IMR-90 (cell line): ENCODE data around the gene SYNE2. TPM values are rescaled to one million over a fixed set of nuclear protein-coding genes. Genes with fewer than 3 reads are reported as not detected.
A peak's percentile ranks its signal among the peaks of the same experiment; 100 is the strongest.

Source experiments
- ATAC-seq: fragments of 200-7000 bp; cut with Tn5 transposase; 2 replicates; pipeline ENCODE4 v1.9.1; 2020; ENCODE audit warnings: low read depth, mild to moderate bottlenecking, moderate library complexity
- BruUV-seq: library from RNA; stranded (reverse); fragments of 400-500 nt; replicated peaks from 2 replicates; lab custom pipeline; 2021; lab: Mats Ljungman, UMichigan
- CTCF ChIA-PET: fragments of 300-600 bp; formaldehyde crosslinking; extraction: SDS; loops from one replicate; lab custom pipeline; 2021; ENCODE audit warnings: antibody characterized with exemption; lab: Yijun Ruan, JAX
- POLR2A ChIA-PET: fragments of 300-600 bp; sonication (Branson Sonifier 250); formaldehyde crosslinking; loops from one replicate; lab custom pipeline; 2022; ENCODE audit warnings: antibody characterized with exemption; ENCODE audit not compliant: unreplicated experiment; lab: Charles Lee
- DNase-seq: peaks from one replicate; pipeline ENCODE4 v3.0.0; 2013
- H2AFZ ChIP-seq: replicated peaks from 2 replicates; pipeline ENCODE3; 2013; ENCODE audit warnings: low read length, mild to moderate bottlenecking; ENCODE audit not compliant: poor library complexity
- H2AK5ac ChIP-seq: 2 replicates; pipeline ENCODE4 v1.6.1; 2013; ENCODE audit warnings: low read depth, low read length, inconsistent platforms
- H2AK9ac ChIP-seq: replicated peaks from 2 replicates; pipeline ENCODE3; 2013; ENCODE audit warnings: mild to moderate bottlenecking, low read depth, low read length, moderate library complexity; ENCODE audit not compliant: poor library complexity
- H2BK120ac ChIP-seq: 2 replicates; pipeline ENCODE4 v1.6.1; 2013; ENCODE audit warnings: low read depth, low read length, inconsistent platforms
- H2BK15ac ChIP-seq: 3 replicates; pipeline ENCODE4 v1.6.1; 2013; ENCODE audit warnings: low read depth, low read length, inconsistent platforms
- H2BK20ac ChIP-seq: 2 replicates; pipeline ENCODE4 v1.6.1; 2013; ENCODE audit warnings: low read depth, mild to moderate bottlenecking, inconsistent platforms, low read length, moderate library complexity
- H2BK5ac ChIP-seq: 2 replicates; pipeline ENCODE4 v1.6.1; 2013; ENCODE audit warnings: mild to moderate bottlenecking, low read depth, low read length, inconsistent platforms; ENCODE audit not compliant: poor library complexity, severe bottlenecking
- H3K14ac ChIP-seq: replicated peaks from 2 replicates; pipeline ENCODE4 v1.6.1; 2013; ENCODE audit warnings: low read depth, low read length, inconsistent platforms
- H3K18ac ChIP-seq: 2 replicates; pipeline ENCODE4 v1.6.1; 2013; ENCODE audit warnings: low read depth, low read length, control low read depth
- H3K23ac ChIP-seq: 2 replicates; pipeline ENCODE4 v1.6.1; 2013; ENCODE audit warnings: low read depth, low read length, inconsistent platforms
- H3K27ac ChIP-seq: 2 replicates; pipeline ENCODE4 v1.5.1; 2013; ENCODE audit warnings: mild to moderate bottlenecking, control low read depth, low read length; ENCODE audit not compliant: insufficient read depth
- H3K27me3 ChIP-seq: 2 replicates; pipeline ENCODE4 v1.6.1; 2013; ENCODE audit warnings: low read length; ENCODE audit not compliant: control insufficient read depth, insufficient read depth
- H3K36me3 ChIP-seq: 2 replicates; pipeline ENCODE4 v1.6.1; 2013; ENCODE audit warnings: low read length, mixed read lengths; ENCODE audit not compliant: control insufficient read depth, insufficient read depth
- H3K4ac ChIP-seq: 2 replicates; pipeline ENCODE4 v1.6.1; 2013; ENCODE audit warnings: low read depth, low read length, inconsistent platforms
- H3K4me1 ChIP-seq: 2 replicates; pipeline ENCODE4 v1.6.1; 2013; ENCODE audit warnings: low read length, mixed read lengths; ENCODE audit not compliant: control insufficient read depth, insufficient read depth
- H3K4me2 ChIP-seq: 2 replicates; pipeline ENCODE4 v1.6.1; 2013; ENCODE audit warnings: low read depth, mild to moderate bottlenecking, control low read depth, low read length, moderate library complexity
- H3K4me3 ChIP-seq: 2 replicates; pipeline ENCODE4 v1.5.1; 2013; ENCODE audit warnings: low read depth, mild to moderate bottlenecking, control low read depth, low read length, moderate library complexity; ENCODE audit not compliant: insufficient read depth
- H3K56ac ChIP-seq: 2 replicates; pipeline ENCODE4 v1.6.1; 2013; ENCODE audit warnings: low read length, inconsistent platforms; ENCODE audit not compliant: insufficient read depth; ENCODE audit errors: extremely low read depth
- H3K79me1 ChIP-seq, 2 experiments: 2 replicates each; pipeline ENCODE4 v1.6.1; 2013; ENCODE audit warnings: low read length in 2 of 2, inconsistent platforms in 1 of 2, low read depth in 1 of 2
- H3K9ac ChIP-seq: 2 replicates; pipeline ENCODE4 v1.6.1; 2013; ENCODE audit warnings: low read depth, low read length, control low read depth
- H3K9me1 ChIP-seq: 2 replicates; pipeline ENCODE4 v1.6.1; 2013; ENCODE audit warnings: low read length, inconsistent platforms; ENCODE audit not compliant: insufficient read depth
- H3K9me3 ChIP-seq: 2 replicates; pipeline ENCODE4 v1.6.1; 2013; ENCODE audit warnings: low read length; ENCODE audit not compliant: control insufficient read depth, insufficient read depth
- H4K20me1 ChIP-seq: 2 replicates; pipeline ENCODE4 v1.6.1; 2013; ENCODE audit warnings: low read length, inconsistent platforms; ENCODE audit not compliant: insufficient read depth
- H4K5ac ChIP-seq: 2 replicates; pipeline ENCODE4 v1.6.1; 2013; ENCODE audit warnings: mild to moderate bottlenecking, low read depth, low read length, control low read depth
- H4K8ac ChIP-seq, 2 experiments: 2 replicates each; pipeline ENCODE4 v1.6.1; 2013; ENCODE audit warnings: low read depth in 2 of 2, low read length in 2 of 2, control low read depth in 1 of 2, inconsistent platforms in 1 of 2
- H4K91ac ChIP-seq: 2 replicates; pipeline ENCODE4 v1.6.1; 2013; ENCODE audit warnings: low read depth, low read length, inconsistent platforms; ENCODE audit not compliant: insufficient read depth
- MAFK ChIP-seq: IDR thresholded peaks from 2 replicates; pipeline ENCODE4 v1.6.1; 2012; ENCODE audit warnings: low read depth, low read length, improper control_type of control experiment
- MAZ ChIP-seq: IDR thresholded peaks from 2 replicates; pipeline ENCODE4 v1.6.1; 2012; ENCODE audit warnings: low read depth, mild to moderate bottlenecking, low read length, improper control_type of control experiment, moderate library complexity, borderline replicate concordance
- MXI1 ChIP-seq: IDR thresholded peaks from 2 replicates; pipeline ENCODE4 v1.6.1; 2012; ENCODE audit warnings: low read depth, mild to moderate bottlenecking, low read length, moderate library complexity, borderline replicate concordance
- POLR2A ChIP-seq: IDR thresholded peaks from 2 replicates; pipeline ENCODE4 v1.6.1; 2012; ENCODE audit warnings: mild to moderate bottlenecking, low read depth, low read length
- WGBS, 2 experiments: methylation state at CpG; one replicate each; pipeline versions ENCODE4 v1.1.5 to v1.1.7; 2013; ENCODE audit warnings: missing lambda C conversion rate in 2 of 2; ENCODE audit not compliant: insufficient read length in 1 of 2; ENCODE audit errors: extremely low coverage in 2 of 2; 5-methylcytosine and 5-hydroxymethylcytosine counted together
- dilution Hi-C: fragments of 300-500 bp; cut with HindIII; formaldehyde crosslinking; loops from one replicate; pipeline ENCODE4 v1.14.3; 2018; ENCODE audit warnings: low sequenced_read_pairs; ENCODE audit not compliant: unreplicated experiment
- in situ Hi-C: fragments of 300-500 bp; cut with MboI; formaldehyde crosslinking; loops from 3 replicates; pipeline ENCODE4 v1.14.3; 2019; ENCODE audit warnings: low sequenced_read_pairs, inconsistent platforms, mixed read lengths
- intact Hi-C: fragments of 100-400 bp; cut with micrococcal nuclease; formaldehyde crosslinking; loops from 2 replicates; pipeline ENCODE4 v1.10.0; 2022
- polyA plus RNA-seq, 3 experiments: library from polyadenylated mRNA; depleted of rRNA; stranded (reverse); fragments of >200 nt; gene quantifications; 2 replicates each; pipeline ENCODE4 v1.2.3, GENCODE V29; 2012; ENCODE audit warnings: low replicate concordance in 1 of 3
- total RNA-seq: library from RNA; depleted of rRNA; stranded (reverse); fragments of >200 nt; gene quantifications from 2 replicates; pipeline ENCODE4 v1.2.3, GENCODE V29; 2012

Gene SYNE2
- total and polyA plus RNA-seq, 2 of the 4 experiments (the other 2 are of a cell fraction) = 5.2 to 28.9 TPM

- peak overlapping the region in 1 of 2 experiments; percentile 68; a peak in 2 of 4 replicates for H4K8ac ChIP-seq
- H3K36me3 ChIP-seq = no peaks in the 10 kb centered on the region
- TF ChIP-seq POLR2A (no peak), MAZ (no peak), MXI1 (0 out of 2 replicates have a peak, but pooled peaks have one; percentile 45), MAFK (no peak)
- BruUV-seq = no TSS peak
- H2BK20ac ChIP-seq = peak overlapping the region; percentile 16
- H3K9ac ChIP-seq = peak overlapping the region; percentile 47
- dilution Hi-C loops (no loop called here), intact Hi-C loops (loop anchor here (10.0 kb wide), 1 partner anchor 98 kb away; the partner anchor contains the start of gene ESR2), in situ Hi-C loops (no loop called here)
- no peaks in the 10 kb centered on the region for H3K9me3 ChIP-seq
- ATAC-seq (peak; percentile 86), DNase-seq (peak; percentile 64)
- peak overlapping the region; percentile 93 for H2AFZ ChIP-seq
- H3K23ac ChIP-seq = peak overlapping the region; percentile 60
- peak overlapping the region; percentile 61 for H3K4me3 ChIP-seq
- peaks cover 7% of the 10 kb centered on the region for H3K9me1 ChIP-seq
- peaks cover 10% of the 10 kb centered on the region for H3K4me1 ChIP-seq
- POLR2A ChIA-PET = interaction anchor here (0.6 kb wide), 1 partner anchor 16 kb away, joined by 4 read pairs; no protein-coding TSS in a partner anchor
- peak overlapping the region; percentile 51 for H3K4ac ChIP-seq
- peak overlapping the region; percentile 81 for H2BK120ac ChIP-seq
- H2BK5ac ChIP-seq = peak overlapping the region; percentile 16
- no peak overlapping the region; the same call in 1 of the 2 replicates for H3K56ac ChIP-seq
- CTCF ChIA-PET = interaction anchor here (1.2 to 1.5 kb wide), 2 partner anchors 13 to 16 kb away, joined by 3 read pairs; no protein-coding TSS in a partner anchor
- WGBS, 2 experiments = 3% methylated on average over 5 of the region's 20 CpGs; no CpG with 5 or more reads in 1 of the 2 experiments
- peak overlapping the region; percentile 56; the same call in 1 of the 2 replicates for H4K5ac ChIP-seq
- H3K27me3 ChIP-seq = no peaks in the 10 kb centered on the region
- peak overlapping the region; percentile 68 for H3K18ac ChIP-seq
- peak overlapping the region; percentile 77 for H2AK9ac ChIP-seq
- H3K27ac ChIP-seq = peak overlapping the region; percentile 44; the same call in 1 of the 2 replicates
- peak overlapping the region; percentile 82 for H3K4me2 ChIP-seq
- H4K20me1 ChIP-seq = no peaks in the 10 kb centered on the region
- peaks cover 0 to 6% of the 10 kb centered on the region in 2 experiments; a peak in 1 of 4 replicates for H3K79me1 ChIP-seq
- H2BK15ac ChIP-seq = peak overlapping the region; percentile 10; the same call in 1 of the 3 replicates
- H4K91ac ChIP-seq = peak overlapping the region; percentile 74
- H2AK5ac ChIP-seq = no peak overlapping the region
- H3K14ac ChIP-seq = peak overlapping the region; percentile 39
Measured at GRCh38 chr14:64196814-64197411, 344.1 kb downstream of the SYNE2 start.
